Measurements from ENCODE around the gene MRPL12. TPM values are rescaled to one million over a fixed set of nuclear protein-coding genes. Genes with fewer than 3 reads are reported as not detected.

MRPL12 gene
- total RNA-seq, 4 donors from 2014 or later = 69.6 to 115 (median 79.9) TPM

DNA sequence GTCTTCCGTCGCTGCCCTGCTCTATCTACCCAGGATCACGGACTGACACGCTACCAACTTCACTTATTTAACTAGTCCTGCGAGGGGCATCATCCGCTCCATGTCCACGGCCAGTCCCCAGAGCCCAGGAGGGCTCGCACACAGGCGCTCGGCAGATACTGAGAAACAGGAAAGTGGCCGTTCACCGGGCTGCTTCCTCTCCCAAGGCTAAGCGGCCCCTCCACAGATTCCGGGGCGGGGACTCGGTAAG is 37.1 kb upstream of the MRPL12 start:
- DNase-seq = no peak
- Histone ChIP-seq H3K27ac (peak overlapping the region; percentile 92 to 98 (median 94)), H3K4me1 (peaks cover 30 to 69% (median 42%) of the 10 kb centered on the region in 3 donors), H3K9me3 (no peaks in the 10 kb centered on the region), H3K36me3 (peaks cover 19 to 42% (median 20%) of the 10 kb centered on the region in 3 donors), H3K27me3 (no peaks in the 10 kb centered on the region), H3K4me3 (peak overlapping the region; percentile 87 to 97 (median 91))
- TF ChIP-seq, protein P1, sequence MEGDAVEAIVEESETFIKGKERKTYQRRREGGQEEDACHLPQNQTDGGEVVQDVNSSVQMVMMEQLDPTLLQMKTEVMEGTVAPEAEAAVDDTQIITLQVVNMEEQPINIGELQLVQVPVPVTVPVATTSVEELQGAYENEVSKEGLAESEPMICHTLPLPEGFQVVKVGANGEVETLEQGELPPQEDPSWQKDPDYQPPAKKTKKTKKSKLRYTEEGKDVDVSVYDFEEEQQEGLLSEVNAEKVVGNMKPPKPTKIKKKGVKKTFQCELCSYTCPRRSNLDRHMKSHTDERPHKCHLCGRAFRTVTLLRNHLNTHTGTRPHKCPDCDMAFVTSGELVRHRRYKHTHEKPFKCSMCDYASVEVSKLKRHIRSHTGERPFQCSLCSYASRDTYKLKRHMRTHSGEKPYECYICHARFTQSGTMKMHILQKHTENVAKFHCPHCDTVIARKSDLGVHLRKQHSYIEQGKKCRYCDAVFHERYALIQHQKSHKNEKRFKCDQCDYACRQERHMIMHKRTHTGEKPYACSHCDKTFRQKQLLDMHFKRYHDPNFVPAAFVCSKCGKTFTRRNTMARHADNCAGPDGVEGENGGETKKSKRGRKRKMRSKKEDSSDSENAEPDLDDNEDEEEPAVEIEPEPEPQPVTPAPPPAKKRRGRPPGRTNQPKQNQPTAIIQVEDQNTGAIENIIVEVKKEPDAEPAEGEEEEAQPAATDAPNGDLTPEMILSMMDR (IDR thresholded peaks at IDR 0.05) = no peak
- TF ChIP-seq POLR2A (IDR thresholded peaks at IDR 0.05) = no peak
- intact Hi-C loops (cut with DNase I) = no loop called here
- whole genome bisulfite sequencing, 2 donors = 0 to 4% methylated on average over 1 to 5 of the region's 16 CpGs

DNA sequence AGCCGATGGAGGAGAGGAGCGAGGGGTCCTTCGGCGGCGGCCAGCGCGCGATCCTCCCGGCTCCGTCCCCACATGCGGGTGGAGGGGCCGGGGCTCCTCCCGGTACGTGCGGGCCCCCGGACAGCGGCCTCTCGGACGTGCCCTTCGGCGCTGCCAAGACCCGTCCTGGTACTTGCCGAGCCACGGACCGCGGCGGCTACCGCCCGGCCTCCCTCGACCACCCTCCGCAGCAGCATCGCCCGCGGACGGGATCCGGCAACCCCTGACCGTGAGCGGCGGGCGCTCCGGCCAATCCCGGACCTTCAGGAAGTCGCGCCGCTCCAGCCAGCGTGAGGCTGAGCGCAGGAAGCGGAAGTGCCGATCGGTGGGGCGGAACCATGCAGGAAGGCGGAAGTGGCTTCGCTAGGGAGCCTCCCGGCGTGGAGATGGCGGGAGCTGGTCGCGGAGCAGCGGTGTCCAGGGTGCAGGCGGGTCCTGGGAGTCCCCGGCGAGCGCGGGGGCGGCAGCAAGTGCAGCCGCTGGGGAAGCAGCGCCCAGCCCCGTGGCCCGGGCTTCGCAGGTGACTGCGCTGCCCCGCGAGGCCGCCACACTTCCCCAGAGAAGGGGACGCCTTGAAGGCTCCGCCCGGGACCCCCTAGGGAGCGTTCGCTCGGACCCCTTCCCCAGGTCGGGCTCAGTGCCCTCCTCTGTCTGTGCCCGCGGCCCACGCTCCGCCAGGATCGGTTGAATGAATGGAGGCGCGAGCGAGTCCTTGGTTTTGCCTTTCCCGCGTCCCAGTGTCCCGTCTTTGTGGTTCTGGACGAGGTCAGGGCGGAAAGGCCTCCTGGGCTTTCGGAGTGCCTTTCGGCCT is 36.6 kb upstream of the MRPL12 start, which contains the start of the genes CCDC137 and OXLD1:
TSS of gene CCDC137 (plus strand) at position 396 of the 850 bp plus-strand sequence. CDS start at position 426, 30 bp downstream.
TSS of gene OXLD1 (minus strand) at position 264 of the 850 bp plus-strand sequence. CDS start at position 236, 28 bp downstream.
- H3K4me1 ChIP-seq = peaks cover 30 to 63% (median 42%) of the 10 kb centered on the region in 3 donors
- TF ChIP-seq, protein P1 (IDR thresholded peaks at IDR 0.05) = no peak
- TF ChIP-seq POLR2A (IDR thresholded peaks at IDR 0.05) = peak in 3 of 4 donors; percentile 65 to 91 (median 87)

DNA sequence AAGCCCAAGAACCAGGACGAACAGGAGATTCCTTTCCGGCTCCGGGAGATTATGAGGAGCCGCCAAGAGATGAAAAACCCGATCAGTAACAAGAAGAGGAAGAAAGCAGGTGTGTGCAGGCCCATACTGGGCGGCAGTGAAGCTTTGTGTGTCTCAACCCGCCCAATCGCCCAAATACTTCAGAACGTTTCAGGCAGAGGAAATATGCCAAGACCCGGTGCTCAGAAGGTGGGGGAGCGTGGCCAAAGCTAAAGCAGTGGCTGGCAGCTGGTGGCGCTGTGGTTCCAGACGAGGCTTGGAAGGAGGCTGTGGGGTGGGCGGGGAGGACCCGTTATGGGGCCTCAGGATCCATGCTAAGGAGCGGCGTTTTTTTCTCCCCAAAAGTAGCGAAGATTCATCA is 35.4 kb upstream of the MRPL12 start:
- H3K36me3 ChIP-seq = peaks cover 31 to 60% (median 36%) of the 10 kb centered on the region in 3 donors
- peak overlapping the region; percentile 79 to 98 (median 93) for H3K27ac ChIP-seq
- no peak for TF ChIP-seq POLR2A (IDR thresholded peaks at IDR 0.05)
- TF ChIP-seq, protein P1 (IDR thresholded peaks at IDR 0.05) = peak in 5 of 6 experiments; percentile 11 to 56 (median 30)
- WGBS, 2 donors = 38 to 58% methylated on average over 6 to 13 of the region's 18 CpGs
- no peak for DNase-seq
- peaks cover 30 to 61% (median 42%) of the 10 kb centered on the region in 3 donors for H3K4me1 ChIP-seq
- peak overlapping the region; percentile 87 to 97 (median 91) for H3K4me3 ChIP-seq
- intact Hi-C loops (cut with DNase I) = no loop called here
- no peaks in the 10 kb centered on the region for H3K27me3 ChIP-seq
- H3K9me3 ChIP-seq = no peaks in the 10 kb centered on the region

More for the DNA sequence above, 36.6 kb upstream of the MRPL12 start, which contains the start of the genes CCDC137 and OXLD1:
- WGBS, 2 donors = 0% methylated on average over 4 to 5 of the region's 96 CpGs
- peak within 1 kb of the TSS; percentile 92 to 98 (median 94) for H3K27ac ChIP-seq
- H3K36me3 ChIP-seq = peaks cover 19 to 48% (median 24%) of the 10 kb centered on the region in 3 donors
- DNase-seq = peak; percentile 75
- no peaks in the 10 kb centered on the region for H3K27me3 ChIP-seq
- peak within 1 kb of the TSS; percentile 87 to 97 (median 91) for H3K4me3 ChIP-seq
- intact Hi-C loops (cut with DNase I) = no loop called here
- no peaks in the 10 kb centered on the region for H3K9me3 ChIP-seq

DNA sequence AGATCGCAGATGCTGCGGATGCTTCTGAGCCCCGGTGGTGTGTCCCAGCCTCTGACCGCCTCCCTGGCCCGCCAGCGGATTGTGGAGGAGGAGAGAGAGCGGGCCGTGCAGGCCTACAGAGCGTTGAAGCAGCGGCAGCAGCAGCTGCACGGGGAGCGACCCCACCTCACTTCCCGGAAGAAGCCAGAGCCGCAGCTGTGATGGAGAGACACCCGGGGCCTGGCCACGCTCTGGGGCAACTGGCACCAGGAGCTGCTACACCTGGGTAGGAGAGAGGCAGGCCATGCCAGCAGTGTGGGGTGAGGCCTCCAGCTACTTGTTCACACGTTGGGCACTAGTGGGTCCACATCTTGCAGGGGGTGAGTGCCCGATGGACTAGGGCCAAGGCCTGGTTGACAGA is 30.7 kb upstream of the MRPL12 start:
- TF ChIP-seq, protein P1 (IDR thresholded peaks at IDR 0.05) = no peak
- TF ChIP-seq POLR2A (IDR thresholded peaks at IDR 0.05) = no peak
- Histone ChIP-seq H3K4me3 (no peak overlapping the region), H3K27me3 (no peaks in the 10 kb centered on the region), H3K4me1 (peaks cover 10 to 24% (median 14%) of the 10 kb centered on the region in 3 donors), H3K27ac (no peak overlapping the region), H3K9me3 (no peaks in the 10 kb centered on the region), H3K36me3 (peaks cover 31 to 72% (median 49%) of the 10 kb centered on the region in 3 donors)
- 60% methylated on average over 2 of the region's 18 CpGs; no CpG with 5 or more reads in 1 of the 2 donors for WGBS, 2 donors
- intact Hi-C loops (cut with DNase I) = no loop called here
- no peak for DNase-seq

DNA sequence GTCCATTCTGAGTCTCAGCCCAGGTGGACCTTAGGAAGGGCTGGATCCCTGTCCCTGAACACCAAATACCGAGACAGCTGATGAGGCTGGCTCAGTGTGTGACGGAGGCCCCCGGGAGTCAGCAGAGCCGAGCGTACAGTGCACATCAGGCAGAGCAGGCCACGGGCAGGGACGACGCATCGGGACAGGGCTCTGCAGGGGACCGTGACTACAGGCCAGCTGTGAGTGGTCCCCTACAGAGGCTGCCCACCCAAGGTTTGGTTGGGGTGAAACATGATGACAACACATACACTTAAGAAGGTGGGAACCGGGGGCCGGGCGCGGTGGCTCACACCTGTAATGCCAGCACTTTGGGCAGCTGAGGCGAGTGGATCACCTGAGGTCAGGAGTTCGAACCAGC is 30.2 kb upstream of the MRPL12 start:
- 88 to 93% methylated on average over 4 to 6 of the region's 16 CpGs for WGBS, 2 donors
- DNase-seq = no peak
- TF ChIP-seq, protein P1 (IDR thresholded peaks at IDR 0.05) = no peak
- TF ChIP-seq POLR2A (IDR thresholded peaks at IDR 0.05) = no peak
- Histone ChIP-seq H3K4me1 (peaks cover 5 to 19% (median 10%) of the 10 kb centered on the region in 3 donors), H3K27ac (no peak overlapping the region), H3K9me3 (no peaks in the 10 kb centered on the region), H3K36me3 (peaks cover 31 to 72% (median 49%) of the 10 kb centered on the region in 3 donors), H3K27me3 (no peaks in the 10 kb centered on the region), H3K4me3 (no peak overlapping the region)
- intact Hi-C loops (cut with DNase I) = no loop called here
